Tibial nerve (tissue), 3 donors: Measurements from ENCODE around the gene MUC5AC.

Source experiments
- CTCF ChIP-seq, 5 experiments: fragments of 200-600 bp in 3 of 5; fragments of 450-650 bp in 2 of 5; sonication (generic) in 3 of 5; IDR thresholded peaks; one replicate each; pipeline ENCODE4 v1.5.1; 2016 to 2019; ENCODE audit warnings: antibody characterized with exemption in 5 of 5, mild to moderate bottlenecking in 3 of 5, moderate library complexity in 2 of 5
- POLR2A ChIP-seq, 2 donors: fragments of 450-650 bp; IDR thresholded peaks; one replicate each; pipeline ENCODE4 v1.6.1; 2017; ENCODE audit warnings: antibody characterized with exemption in 2 of 2, mild to moderate bottlenecking in 2 of 2, moderate library complexity in 2 of 2

- no peak for TF ChIP-seq CTCF (IDR thresholded peaks at IDR 0.05)
- no peak for TF ChIP-seq POLR2A (IDR thresholded peaks at IDR 0.05)
Measured at GRCh38 chr11:1148752-1149180, 9.0 kb upstream of the MUC5AC start.
